H1 (cell line): ENCODE data around the gene CD47. TPM values are rescaled to one million over a fixed set of nuclear protein-coding genes. Genes with fewer than 3 reads are reported as not detected.

Experiments used
- CTCF ChIA-PET: fragments of 300-600 bp; sonication (Branson Sonifier 250); formaldehyde crosslinking; loops from one replicate; lab custom pipeline; 2021; ENCODE audit not compliant: partially characterized antibody; lab: Charles Lee
- POLR2A ChIA-PET: fragments of 300-600 bp; sonication (Branson Sonifier 250); formaldehyde crosslinking; loops from one replicate; lab custom pipeline; 2021; ENCODE audit warnings: inconsistent platforms; ENCODE audit not compliant: partially characterized antibody; lab: Charles Lee
- DNase-seq, 2 experiments: peaks; one replicate each; pipeline versions ENCODE4 v3.0.0 to v3.0.0-alpha.2; 2010 to 2022; ENCODE audit warnings: low spot score in 2 of 2, low read depth in 1 of 2, mixed read lengths in 1 of 2
- FAIRE-seq: peaks from 2 replicates; lab custom pipeline; 2011; peaks lifted over from hg19 to GRCh38; lab: Jason Lieb, UNC
- H2AFZ ChIP-seq: 2 replicates; pipeline ENCODE4 v1.8.1; 2012; ENCODE audit warnings: low read length, inconsistent platforms
- H2AK5ac ChIP-seq: 2 replicates; pipeline ENCODE4 v1.6.1; 2013; ENCODE audit warnings: low read depth, low read length
- H2BK120ac ChIP-seq: replicated peaks from 2 replicates; pipeline ENCODE3; 2013; ENCODE audit warnings: low read depth, low read length, inconsistent platforms
- H2BK12ac ChIP-seq: 2 replicates; pipeline ENCODE4 v1.6.1; 2013; ENCODE audit warnings: low read depth, low read length
- H2BK15ac ChIP-seq: 2 replicates; pipeline ENCODE4 v1.6.1; 2013; ENCODE audit warnings: low read length
- H2BK20ac ChIP-seq: 2 replicates; pipeline ENCODE4 v1.6.1; 2013; ENCODE audit warnings: low read length
- H2BK5ac ChIP-seq: 2 replicates; pipeline ENCODE4 v1.6.1; 2013; ENCODE audit warnings: low read depth, low read length
- H3K14ac ChIP-seq: 2 replicates; pipeline ENCODE4 v1.6.1; 2013; ENCODE audit warnings: inconsistent platforms; ENCODE audit not compliant: insufficient read length
- H3K18ac ChIP-seq: 2 replicates; pipeline ENCODE4 v1.6.1; 2013; ENCODE audit warnings: low read length; ENCODE audit errors: extremely low read depth
- H3K23ac ChIP-seq: 2 replicates; pipeline ENCODE4 v1.6.1; 2013; ENCODE audit warnings: inconsistent platforms; ENCODE audit not compliant: insufficient read length
- H3K23me2 ChIP-seq: 2 replicates; pipeline ENCODE4 v1.6.1; 2013; ENCODE audit warnings: low read depth, low read length
- H3K27ac ChIP-seq: 2 replicates; pipeline ENCODE4 v1.6.1; 2011; ENCODE audit warnings: low read depth, low read length, inconsistent platforms
- H3K27me3 ChIP-seq, 4 experiments: replicated peaks in 1 of 4; 1 replicate in 1 of 4; 2 replicates in 3 of 4; pipeline versions ENCODE4 v1.6.1 to v1.8.1; 2011 to 2013; ENCODE audit warnings: low read length in 3 of 4, mild to moderate bottlenecking in 3 of 4, inconsistent platforms in 2 of 4, mixed read lengths in 2 of 4, moderate library complexity in 1 of 4; ENCODE audit not compliant: control insufficient read depth in 3 of 4, insufficient read depth in 3 of 4; ENCODE audit errors: extremely low read depth in 1 of 4
- H3K36me3 ChIP-seq, 4 experiments: 2 replicates each; pipeline versions ENCODE4 v1.6.1 to v1.8.1; 2011 to 2013; ENCODE audit warnings: mild to moderate bottlenecking in 4 of 4, low read length in 3 of 4, moderate library complexity in 2 of 4, control low read depth in 1 of 4, inconsistent platforms in 1 of 4; ENCODE audit not compliant: insufficient read depth in 4 of 4, control insufficient read depth in 2 of 4
- H3K4ac ChIP-seq: replicated peaks from 2 replicates; pipeline ENCODE3; 2013; ENCODE audit warnings: low read length, low read depth, mixed read lengths, inconsistent platforms; ENCODE audit not compliant: insufficient read length
- H3K4me1 ChIP-seq, 4 experiments: replicated peaks in 1 of 4; 1 replicate in 1 of 4; 2 replicates in 3 of 4; pipeline versions ENCODE4 v1.6.1 to v1.8.1; 2011 to 2013; ENCODE audit warnings: low read length in 3 of 4, inconsistent platforms in 2 of 4, mixed read lengths in 1 of 4; ENCODE audit not compliant: insufficient read depth in 4 of 4, control insufficient read depth in 3 of 4
- H3K4me2 ChIP-seq, 2 experiments: 2 replicates each; pipeline versions ENCODE4 v1.6.1 to v1.8.1; 2011 to 2013; ENCODE audit warnings: low read depth in 2 of 2, low read length in 2 of 2, control low read depth in 1 of 2, inconsistent platforms in 1 of 2, mild to moderate bottlenecking in 1 of 2; ENCODE audit not compliant: insufficient read depth in 1 of 2
- H3K4me3 ChIP-seq, 4 experiments: fragments of 200-600, 300-600 bp in 1 of 4; sonication (generic), shearing (Covaris generic), sonication (Bioruptor Twin) in 1 of 4; 2 replicates each; pipeline versions ENCODE4 v1.5.1 to v1.8.1; 2011 to 2016; ENCODE audit warnings: low read length in 4 of 4, low read depth in 3 of 4, control low read depth in 2 of 4, inconsistent platforms in 2 of 4, mild to moderate bottlenecking in 2 of 4, mixed read lengths in 1 of 4, moderate library complexity in 1 of 4; ENCODE audit not compliant: insufficient read depth in 2 of 4; ENCODE audit errors: extremely low read depth in 1 of 4
- H3K56ac ChIP-seq: replicated peaks from 2 replicates; pipeline ENCODE3; 2013; ENCODE audit warnings: low read depth, mild to moderate bottlenecking, mixed read lengths, low read length, inconsistent platforms; ENCODE audit not compliant: insufficient read length
- H3K79me1 ChIP-seq: 2 replicates; pipeline ENCODE4 v1.6.1; 2013; ENCODE audit warnings: low read depth, low read length, control low read depth
- H3K79me2 ChIP-seq, 2 experiments: 2 replicates each; pipeline versions ENCODE4 v1.6.1 to v1.8.1; 2012 to 2013; ENCODE audit warnings: low read length in 2 of 2, mild to moderate bottlenecking in 2 of 2, inconsistent platforms in 1 of 2; ENCODE audit not compliant: insufficient read depth in 2 of 2, control insufficient read depth in 1 of 2
- H3K9ac ChIP-seq, 4 experiments: replicated peaks in 1 of 4; 1 replicate in 1 of 4; 2 replicates in 3 of 4; pipeline versions ENCODE4 v1.6.1 to v1.8.1; 2011 to 2013; ENCODE audit warnings: low read depth in 3 of 4, low read length in 3 of 4, control low read depth in 2 of 4, mild to moderate bottlenecking in 2 of 4, moderate library complexity in 2 of 4, inconsistent platforms in 1 of 4; ENCODE audit errors: extremely low read depth in 1 of 4
- H3K9me3 ChIP-seq, 2 experiments: 2 replicates each; pipeline versions ENCODE4 v1.6.1 to v1.8.1; 2012 to 2013; ENCODE audit warnings: mild to moderate bottlenecking in 2 of 2, moderate library complexity in 2 of 2, control low read depth in 1 of 2, inconsistent platforms in 1 of 2, low read depth in 1 of 2, low read length in 1 of 2, mixed read lengths in 1 of 2; ENCODE audit not compliant: insufficient read depth in 2 of 2
- H4K20me1 ChIP-seq, 2 experiments: replicated peaks in 1 of 2; 2 replicates each; pipeline versions ENCODE3 to v1.8.1; 2011 to 2013; ENCODE audit warnings: inconsistent platforms in 2 of 2, low read length in 2 of 2, mild to moderate bottlenecking in 1 of 2; ENCODE audit not compliant: insufficient read depth in 2 of 2, control insufficient read depth in 1 of 2
- H4K5ac ChIP-seq: 2 replicates; pipeline ENCODE4 v1.6.1; 2013; ENCODE audit warnings: low read length, low read depth, mixed read lengths, inconsistent platforms; ENCODE audit not compliant: insufficient read length
- H4K8ac ChIP-seq: 2 replicates; pipeline ENCODE4 v1.8.0; 2013; ENCODE audit warnings: mild to moderate bottlenecking, moderate library complexity, low read length, inconsistent platforms; ENCODE audit not compliant: insufficient read depth; ENCODE audit errors: extremely low read depth
- H4K91ac ChIP-seq: replicated peaks from 2 replicates; pipeline ENCODE3; 2013; ENCODE audit warnings: low read length, mixed read lengths, inconsistent platforms; ENCODE audit not compliant: insufficient read length
- FOSL1 ChIP-seq: IDR thresholded peaks from 2 replicates; pipeline ENCODE4 v1.6.1; 2011; ENCODE audit warnings: mild to moderate bottlenecking, low read depth, low read length, moderate library complexity; ENCODE audit not compliant: insufficient read depth
- GABPA ChIP-seq: IDR thresholded peaks from 2 replicates; pipeline ENCODE4 v1.6.1; 2011; ENCODE audit warnings: mild to moderate bottlenecking, low read length, moderate library complexity, borderline replicate concordance; ENCODE audit not compliant: insufficient read depth
- JUN ChIP-seq: IDR thresholded peaks from 2 replicates; pipeline ENCODE4 v1.6.1; 2011; ENCODE audit warnings: low read depth, mild to moderate bottlenecking, improper control_type of control experiment, low read length
- JUND ChIP-seq: IDR thresholded peaks from 2 replicates; pipeline ENCODE4 v1.6.1; 2011; ENCODE audit warnings: mild to moderate bottlenecking, improper control_type of control experiment, low read length
- KDM5A ChIP-seq: fragments of 200-600 bp; IDR thresholded peaks from 2 replicates; pipeline ENCODE4 v1.7.1; 2012; ENCODE audit warnings: mild to moderate bottlenecking, low read length, inconsistent platforms, mixed read lengths
- POLR2AphosphoS5 ChIP-seq: IDR thresholded peaks from 2 replicates; pipeline ENCODE4 v1.6.1; 2011; ENCODE audit warnings: low read depth, low read length
- SP4 ChIP-seq: IDR thresholded peaks from 2 replicates; pipeline ENCODE4 v1.6.1; 2012; ENCODE audit warnings: low read length, inconsistent platforms
- WGBS, 2 experiments: shearing (Covaris generic) in 1 of 2; methylation state at CpG; one replicate each; pipeline versions ENCODE4 v1.1.6 to v1.1.7; 2013 to 2015; ENCODE audit warnings: low lambda C conversion rate in 2 of 2, mixed read lengths in 2 of 2, inconsistent platforms in 1 of 2, low coverage in 1 of 2, missing lambda C conversion rate in 1 of 2; ENCODE audit not compliant: insufficient replicate concordance in 2 of 2, insufficient coverage in 1 of 2, insufficient read length in 1 of 2; ENCODE audit errors: extremely low coverage in 1 of 2, missing lambda C conversion rate in 1 of 2; 5-methylcytosine and 5-hydroxymethylcytosine counted together
- polyA plus RNA-seq, 7 experiments: library from polyadenylated mRNA; depleted of rRNA in 3 of 7; stranded (reverse) in 5 of 7; unstranded in 2 of 7; fragments of >200 nt in 5 of 7; fragments of 200-250 nt in 2 of 7; gene quantifications; 1 replicate in 5 of 7; 2 replicates in 1 of 7; 4 replicates in 1 of 7; pipeline versions ENCODE4 v1.2.1 to v1.2.3, GENCODE V29; 2011 to 2013; ENCODE audit warnings: missing spikeins in 2 of 7, mixed read lengths in 2 of 7
- total RNA-seq: library from RNA; stranded (reverse); fragmentation: NEBNext Ultra II Directional; extraction: Animal tissue kit (Norgen Biotek cat#: 25700); gene quantifications from 2 replicates; pipeline ENCODE4 v1.2.1, GENCODE V29; 2021

Gene CD47
- total and polyA plus RNA-seq, 2 of the 8 experiments (the other 6 are each of a cell fraction or from before 2014, with no cell fraction given) = 14.4 to 19.3 TPM

- Histone ChIP-seq H2BK15ac (peak overlapping the region; percentile 63; the same call in 1 of the 2 replicates), H3K9me3 (no peaks in the 10 kb centered on the region), H3K27ac (no peak overlapping the region), H2BK12ac (no peak overlapping the region), H3K23me2 (no peaks in the 10 kb centered on the region), H3K27me3 (no peaks in the 10 kb centered on the region), H3K23ac (no peak overlapping the region), H4K5ac (no peak overlapping the region), H2BK5ac (no peak overlapping the region), H3K4me3 (no peak overlapping the region), H3K79me2 (no peaks in the 10 kb centered on the region), H3K36me3 (no peaks in the 10 kb centered on the region), H3K14ac (no peak overlapping the region), H3K18ac (no peak overlapping the region), H3K56ac (no peak overlapping the region), H3K4me1 (no peaks in the 10 kb centered on the region), H3K4me2 (no peak overlapping the region), H2BK20ac (no peak overlapping the region), H2AK5ac (0 out of 2 replicates have a peak overlapping the region, but pooled peaks have one; percentile 68), H2AFZ (no peak overlapping the region), H3K9ac (no peak overlapping the region), H3K79me1 (no peaks in the 10 kb centered on the region), H4K91ac (no peak overlapping the region), H3K4ac (no peak overlapping the region), H4K20me1 (no peaks in the 10 kb centered on the region), H4K8ac (no peak overlapping the region), H2BK120ac (no peak overlapping the region)
- ChIA-PET CTCF (interaction anchor here (0.6 to 1.3 kb wide), 4 partner anchors 17 to 258 kb away, joined by 3 read pairs; no protein-coding TSS in a partner anchor), POLR2A (no interaction called here)
- FAIRE-seq = no peak
- no peak for DNase-seq
- WGBS, 2 experiments = 84% methylated on average over 6 of the region's 6 CpGs; no CpG with 5 or more reads in 1 of the 2 experiments
- TF ChIP-seq POLR2AphosphoS5 (no peak), JUN (no peak), FOSL1 (no peak), GABPA (no peak), JUND (no peak), SP4 (no peak), KDM5A (no peak)
These were observed 34.8 kb upstream of the CD47 start for GRCh38 chr3:108125550-108126071.
